Stimulated activated CD4-positive, alpha-beta T cell treated with anti-CD3 and anti-CD28 coated beads, Interleukin-1b, Interleukin-23, amount 100 ng/mL, for 48 hours (primary cell): ENCODE data around the gene RIPK1.

ENCODE experiments used
- DNase-seq: peaks from one replicate; pipeline ENCODE4 v3.0.0-alpha.2; 2020

RIPK1 gene

DNA sequence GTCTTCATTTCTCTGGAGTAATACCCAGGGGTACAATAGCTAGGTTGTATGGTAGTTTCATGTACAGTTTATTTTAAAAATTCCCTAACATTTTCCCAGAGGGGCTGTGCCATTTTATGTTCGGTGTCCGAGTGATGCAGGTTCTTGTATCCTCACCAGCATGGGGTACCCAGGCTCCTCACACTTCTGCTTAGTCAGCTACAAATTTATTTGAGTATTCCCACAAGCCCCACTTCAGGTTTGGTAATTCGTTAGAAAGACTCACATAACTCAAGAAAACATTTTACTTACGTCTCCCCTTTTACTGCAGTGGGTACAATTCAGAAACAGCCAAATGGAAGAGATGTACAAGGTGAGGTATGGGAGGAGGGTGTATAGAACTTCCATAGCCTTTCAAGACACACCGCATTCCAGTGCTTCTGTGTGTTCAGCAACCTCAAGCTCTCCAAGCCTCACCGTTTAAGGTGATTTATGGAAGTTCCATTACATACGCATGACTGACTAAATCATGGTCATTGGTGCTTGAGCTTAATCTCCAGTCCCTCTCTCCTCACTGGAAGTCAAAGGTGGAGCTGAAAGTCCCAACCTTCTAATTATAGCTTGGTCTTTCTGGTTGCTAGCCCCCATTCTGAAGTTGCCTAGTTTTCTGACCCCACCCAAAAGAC lies 18.1 kb downstream of the RIPK1 start:
- no peak for DNase-seq

DNA sequence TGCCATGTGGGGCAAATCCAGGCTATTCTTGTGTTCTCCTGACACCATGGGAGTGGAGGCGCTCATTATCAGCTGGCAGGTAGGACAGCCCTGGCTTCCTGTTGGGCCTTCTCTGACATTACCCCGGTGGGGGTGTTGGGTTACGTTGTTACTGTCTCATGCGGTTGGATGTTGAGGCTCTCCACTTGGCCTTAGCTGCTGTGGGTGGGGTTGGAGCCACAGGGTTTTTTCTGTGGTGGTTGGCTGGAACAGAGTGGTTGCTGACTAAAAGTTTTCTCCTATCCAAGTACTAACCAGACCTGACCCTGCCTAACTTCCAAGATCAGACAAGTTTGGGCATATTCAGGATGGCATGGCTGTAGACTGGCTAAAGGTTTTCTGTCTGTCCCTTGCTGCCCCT lies 20.2 kb downstream of the RIPK1 start:
- no peak for DNase-seq

DNA sequence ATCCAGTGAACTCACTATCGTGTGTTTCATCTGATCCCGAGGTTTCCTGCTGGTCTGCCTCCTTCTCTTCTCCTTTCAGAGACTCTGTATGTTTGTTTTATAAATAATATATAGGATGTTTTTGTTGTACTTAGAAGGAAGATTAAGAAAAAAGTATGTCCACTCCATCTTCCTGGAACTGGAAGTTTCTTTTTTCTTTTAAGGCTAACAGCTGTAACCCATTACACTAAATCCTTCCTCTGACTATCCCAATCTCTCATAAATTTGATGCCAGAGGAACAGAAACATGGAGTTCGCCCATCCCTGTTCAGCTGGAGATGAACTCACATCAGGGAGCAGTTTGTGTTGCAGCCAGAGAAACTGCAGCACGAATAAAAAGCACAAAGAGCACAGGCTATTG lies 20.7 kb downstream of the RIPK1 start:
- DNase-seq = no peak

DNA sequence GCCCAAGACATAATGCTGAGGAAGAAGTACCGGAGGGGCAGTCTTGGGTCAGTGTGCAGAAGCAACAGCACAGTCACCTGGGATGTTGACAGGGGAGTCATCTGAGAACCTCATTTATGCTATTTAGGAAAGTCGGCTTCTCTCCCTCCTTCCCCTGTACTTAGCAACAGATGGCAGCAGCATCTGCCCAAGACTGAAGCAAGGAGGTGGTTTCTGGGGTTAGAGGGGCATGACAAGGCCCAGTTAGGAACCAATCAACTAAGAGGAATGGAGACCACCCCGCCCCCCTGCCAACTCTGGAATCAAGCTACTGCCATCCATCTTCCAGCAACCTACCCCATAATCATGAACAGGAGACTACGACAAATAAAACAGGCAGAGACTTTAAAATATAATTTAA lies 21.7 kb downstream of the RIPK1 start:
- no peak for DNase-seq

DNA sequence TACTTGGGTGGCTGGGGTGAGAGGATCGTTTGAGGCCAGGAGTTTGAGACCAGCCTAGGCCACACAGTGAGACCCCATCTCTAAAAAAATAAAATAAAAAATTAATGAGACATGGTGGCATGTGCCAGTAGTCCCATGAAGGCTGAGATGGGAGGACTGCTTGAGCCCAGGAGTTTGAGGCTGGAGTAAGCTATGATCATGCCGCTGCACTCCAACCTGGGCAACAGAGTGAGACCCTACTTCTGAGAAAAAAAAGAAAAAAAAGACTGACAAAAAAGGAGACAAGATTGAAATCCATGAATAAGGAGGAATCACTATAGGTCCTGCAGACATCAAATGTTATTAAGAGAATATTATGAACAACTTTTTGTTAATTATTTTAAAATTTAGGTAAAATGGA lies 26.5 kb downstream of the RIPK1 start:
- no peak for DNase-seq

DNA sequence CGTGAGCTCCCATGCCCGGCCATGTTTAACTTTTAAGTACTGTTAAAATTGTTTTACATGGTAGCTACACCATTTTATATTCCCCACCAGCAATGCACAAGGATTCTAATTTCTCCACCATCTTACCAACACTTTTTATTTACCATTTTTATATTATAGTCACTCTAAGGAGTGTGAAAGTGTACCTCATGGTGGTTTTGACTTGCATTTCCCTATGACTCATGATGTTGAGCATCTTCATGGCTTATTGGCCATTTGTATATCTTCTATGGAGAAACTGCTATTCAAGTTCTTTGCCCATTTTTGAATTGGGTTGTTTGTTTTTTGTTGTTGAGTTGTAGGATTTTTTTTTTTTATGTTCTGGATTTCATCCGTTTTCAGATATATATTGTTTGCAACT lies 34.6 kb downstream of the RIPK1 start:
- DNase-seq = no peak

DNA sequence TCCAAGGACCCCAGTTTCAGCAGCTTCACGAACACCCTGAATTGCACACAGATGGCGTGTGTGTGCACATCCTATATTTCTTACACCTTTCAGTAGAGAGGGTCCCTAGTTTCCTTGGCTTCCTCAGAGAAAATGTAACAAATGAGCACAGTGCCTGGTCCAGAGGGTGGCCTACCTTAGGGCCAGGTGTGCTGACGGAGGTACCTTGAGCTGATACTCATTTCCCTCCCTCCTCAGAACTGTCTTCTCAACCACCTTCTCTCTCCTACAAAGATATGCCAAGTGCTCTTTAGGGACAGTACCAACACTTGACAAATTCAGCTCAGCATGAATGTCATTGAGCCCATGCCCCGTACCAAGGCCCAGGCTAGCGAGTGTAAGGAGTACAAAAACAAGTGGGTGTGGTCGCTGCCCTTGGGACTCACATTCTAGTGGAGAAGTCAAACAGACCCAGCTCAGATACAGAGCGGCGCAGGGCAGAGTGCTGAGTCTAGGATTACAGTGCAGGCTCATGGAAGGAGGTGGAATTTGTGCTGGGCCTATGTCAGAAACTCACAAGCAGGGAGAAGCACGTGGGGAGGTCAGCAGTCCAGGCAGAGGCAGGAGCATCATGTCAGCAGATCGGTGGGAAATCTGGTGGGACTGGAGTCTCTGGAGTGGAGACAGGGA lies 40.6 kb downstream of the RIPK1 start:
- no peak for DNase-seq

DNA sequence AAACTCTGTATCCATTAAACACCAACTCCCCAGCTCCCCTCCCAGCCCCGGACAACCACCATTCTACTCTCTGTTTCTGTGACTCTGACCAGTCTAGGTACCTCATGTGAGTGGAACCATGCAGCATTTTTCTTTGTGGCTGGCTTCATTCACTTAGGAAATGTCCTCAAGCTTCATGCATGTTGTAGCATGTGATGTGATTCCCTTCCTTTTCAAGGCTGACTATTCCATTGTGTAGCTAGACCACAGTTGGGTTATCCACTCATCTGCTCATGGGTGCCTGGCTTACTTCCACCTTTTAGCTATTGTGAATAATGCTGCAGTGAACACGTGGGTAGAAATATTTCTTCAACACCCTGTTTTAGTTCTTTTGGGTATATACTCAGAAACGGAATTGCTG lies 41.5 kb downstream of the RIPK1 start:
- no peak for DNase-seq

DNA sequence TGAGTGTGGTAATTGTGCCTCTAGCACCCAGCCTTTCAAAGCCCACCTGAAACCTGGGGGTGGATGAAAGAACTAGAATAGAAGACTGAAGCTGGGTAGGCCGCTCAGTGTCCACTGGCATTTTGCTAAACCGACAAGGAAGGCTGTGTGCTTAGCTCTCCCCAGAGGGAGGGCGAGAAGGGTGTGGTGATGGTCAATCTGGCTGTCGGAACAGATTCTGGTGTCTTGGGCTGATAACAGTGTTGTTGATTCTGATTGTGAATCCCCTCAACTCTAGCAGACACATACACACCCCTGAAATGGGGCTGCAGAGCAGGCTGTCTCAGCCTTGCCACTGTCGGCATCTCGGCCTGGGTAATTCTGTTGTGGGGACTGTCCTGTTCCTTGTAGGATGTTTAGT lies 46.1 kb downstream of the RIPK1 start:
- DNase-seq = no peak

DNA sequence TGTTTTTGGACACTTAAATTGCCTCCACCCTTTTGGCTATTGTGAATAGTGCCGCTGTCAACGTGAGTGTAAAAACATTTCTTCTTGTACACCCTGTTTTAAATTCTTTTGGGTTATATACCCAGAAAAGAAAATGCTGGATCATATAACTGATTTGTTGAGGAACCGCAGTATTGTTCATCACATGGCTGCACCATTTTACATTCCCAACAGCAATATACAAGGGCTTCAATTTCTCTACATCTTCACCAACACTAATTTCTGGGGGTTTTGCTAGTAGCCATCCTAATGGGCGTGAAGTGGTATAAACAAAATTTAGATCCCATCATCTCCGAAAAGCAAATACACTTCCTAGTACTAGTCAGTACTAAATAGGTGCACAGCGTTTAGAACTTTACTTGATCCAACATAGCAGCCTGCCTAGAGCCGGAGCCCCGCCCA lies 49.6 kb downstream of the RIPK1 start:
- no peak for DNase-seq

DNA sequence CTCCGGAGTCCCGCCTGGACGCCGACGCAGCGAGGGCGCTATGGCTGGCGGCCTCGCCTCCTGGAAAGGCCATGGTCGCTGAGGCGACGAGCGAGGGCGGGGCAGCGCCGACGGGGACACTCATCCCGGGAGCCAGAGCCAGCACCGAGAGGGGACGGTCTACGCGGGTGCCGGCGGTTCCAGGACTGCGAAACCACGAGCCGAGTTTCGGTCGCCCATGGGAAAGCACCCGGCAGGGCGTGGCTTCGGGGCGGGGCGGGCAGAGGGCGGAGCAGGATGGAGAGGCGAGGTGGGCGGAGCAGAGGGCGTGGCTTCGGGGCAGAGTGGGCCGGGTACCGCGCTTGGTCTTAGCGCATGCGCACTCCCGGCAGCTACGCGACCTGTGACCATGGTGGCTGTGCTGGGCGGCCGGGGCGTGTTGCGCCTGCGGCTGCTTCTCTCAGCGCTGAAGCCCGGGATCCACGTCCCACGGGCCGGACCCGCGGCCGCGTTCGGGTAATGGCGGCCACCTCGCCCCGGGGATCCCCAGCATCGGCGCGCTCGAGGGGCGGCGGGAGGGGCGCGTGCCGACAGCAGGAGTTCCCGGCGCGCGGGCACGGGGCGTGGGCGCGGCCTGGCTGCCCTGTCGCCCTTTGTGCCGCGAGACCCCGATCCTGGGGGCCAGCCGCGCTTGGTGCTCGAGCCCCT lies 50.2 kb downstream of the RIPK1 start, which contains the start of gene BPHL:
TSS of gene BPHL (plus strand) at position 359 of the 687 bp plus-strand sequence. CDS start at position 389, 30 bp downstream.
- DNase-seq = peak; percentile 98

DNA sequence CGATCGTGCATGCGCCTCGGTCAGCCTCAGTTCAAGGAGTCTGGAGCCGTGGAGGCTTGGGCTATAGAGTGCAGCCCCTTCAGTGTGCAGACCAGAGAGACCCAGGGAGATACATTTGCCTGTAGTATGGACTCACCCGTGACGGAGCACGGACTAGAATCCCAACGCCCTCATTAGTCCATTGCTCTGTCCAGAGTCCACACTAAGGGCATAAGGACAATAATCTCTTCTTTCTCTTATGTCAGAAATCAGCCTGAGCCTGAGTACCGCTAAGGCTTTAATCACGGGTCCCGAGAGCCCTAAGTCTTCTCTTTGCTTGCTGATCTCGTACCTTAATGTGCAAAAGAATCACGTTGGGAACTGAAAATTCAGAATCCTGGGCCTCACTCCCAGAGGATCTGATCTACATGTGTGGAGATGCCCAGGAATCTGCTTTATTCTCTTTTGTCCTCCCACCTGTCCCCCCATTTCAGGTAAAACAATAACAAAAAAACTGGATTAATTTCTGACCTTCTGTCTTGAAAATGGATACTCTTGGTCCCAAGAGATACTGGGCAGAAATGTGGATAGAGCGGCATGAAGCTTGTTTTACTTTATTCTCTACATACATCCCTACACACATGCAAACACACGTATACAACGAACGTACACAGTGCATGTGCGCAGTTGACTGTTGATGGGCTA lies 50.9 kb downstream of the RIPK1 start:
- no peak for DNase-seq

DNA sequence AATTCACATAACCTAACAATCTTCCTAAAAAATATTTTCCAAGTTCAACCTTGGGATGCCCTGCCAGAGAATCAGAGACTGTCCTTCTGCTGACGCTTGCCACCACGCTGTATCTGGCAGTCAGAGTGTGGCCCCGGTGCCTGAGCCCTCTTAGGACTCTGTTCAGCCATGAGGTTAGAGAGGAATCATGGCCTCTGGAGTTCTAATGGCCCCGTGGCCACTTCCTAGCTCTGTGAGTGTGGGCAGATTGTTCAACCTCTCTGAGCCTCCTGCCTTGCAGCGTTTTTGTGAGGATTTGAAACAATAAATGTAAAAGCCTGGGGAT lies 52.4 kb downstream of the RIPK1 start:
- DNase-seq = no peak

DNA sequence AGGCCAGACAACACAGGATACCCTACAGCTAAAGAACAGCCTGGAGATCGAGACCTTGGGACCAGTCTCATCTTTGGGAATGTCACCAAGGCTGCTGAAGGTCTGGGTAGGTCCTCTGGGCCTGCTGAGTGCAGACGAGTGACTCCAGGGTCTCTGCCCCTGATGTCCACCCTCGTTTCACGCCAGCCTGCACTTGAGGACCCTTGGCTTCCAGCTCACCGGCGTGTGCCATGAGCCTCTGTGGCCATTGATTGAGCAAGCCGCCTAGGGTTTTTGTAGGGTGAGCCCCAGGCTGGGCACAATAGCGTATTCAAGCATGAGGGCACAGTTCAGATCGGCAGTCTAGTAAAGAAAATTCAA lies 54.5 kb downstream of the RIPK1 start:
- no peak for DNase-seq

DNA sequence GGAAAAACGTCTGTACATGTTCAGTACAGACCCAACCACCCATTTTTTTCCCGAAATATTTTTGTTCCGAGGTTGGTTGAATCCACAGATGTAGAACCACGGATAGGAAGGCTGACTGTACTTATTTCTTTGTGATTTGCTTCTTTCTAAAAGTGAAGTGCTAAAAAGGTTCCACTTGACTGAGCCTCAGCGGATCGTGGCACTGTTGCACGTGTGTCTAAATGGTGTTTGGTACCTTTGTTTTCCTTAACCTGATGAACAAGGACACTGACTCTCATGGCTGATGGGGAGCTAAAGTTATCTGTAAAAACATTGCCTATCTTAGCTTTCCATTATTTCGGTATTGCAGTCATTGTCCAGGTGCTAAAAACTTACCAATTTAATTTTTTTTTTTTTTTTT lies 56.4 kb downstream of the RIPK1 start:
- DNase-seq = no peak

DNA sequence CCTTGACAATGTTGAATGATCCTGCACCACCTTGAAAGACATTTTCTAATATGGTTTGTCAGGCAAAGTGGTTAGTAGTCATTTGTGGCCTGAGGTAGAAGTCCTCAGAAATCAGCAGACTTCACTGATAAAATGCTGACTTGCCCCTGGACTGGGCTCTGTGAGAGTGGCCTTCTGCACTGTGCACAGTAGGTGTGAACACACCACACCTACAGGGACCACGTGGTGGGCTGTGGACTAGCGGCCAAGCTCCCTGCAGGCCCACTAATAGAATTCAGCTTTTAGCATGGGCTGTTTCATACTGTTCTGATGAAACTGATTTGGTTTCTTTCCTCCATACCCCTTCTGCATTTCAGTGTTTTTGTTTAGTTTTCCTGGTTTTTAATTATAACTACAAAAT lies 57.5 kb downstream of the RIPK1 start:
- no peak for DNase-seq

DNA sequence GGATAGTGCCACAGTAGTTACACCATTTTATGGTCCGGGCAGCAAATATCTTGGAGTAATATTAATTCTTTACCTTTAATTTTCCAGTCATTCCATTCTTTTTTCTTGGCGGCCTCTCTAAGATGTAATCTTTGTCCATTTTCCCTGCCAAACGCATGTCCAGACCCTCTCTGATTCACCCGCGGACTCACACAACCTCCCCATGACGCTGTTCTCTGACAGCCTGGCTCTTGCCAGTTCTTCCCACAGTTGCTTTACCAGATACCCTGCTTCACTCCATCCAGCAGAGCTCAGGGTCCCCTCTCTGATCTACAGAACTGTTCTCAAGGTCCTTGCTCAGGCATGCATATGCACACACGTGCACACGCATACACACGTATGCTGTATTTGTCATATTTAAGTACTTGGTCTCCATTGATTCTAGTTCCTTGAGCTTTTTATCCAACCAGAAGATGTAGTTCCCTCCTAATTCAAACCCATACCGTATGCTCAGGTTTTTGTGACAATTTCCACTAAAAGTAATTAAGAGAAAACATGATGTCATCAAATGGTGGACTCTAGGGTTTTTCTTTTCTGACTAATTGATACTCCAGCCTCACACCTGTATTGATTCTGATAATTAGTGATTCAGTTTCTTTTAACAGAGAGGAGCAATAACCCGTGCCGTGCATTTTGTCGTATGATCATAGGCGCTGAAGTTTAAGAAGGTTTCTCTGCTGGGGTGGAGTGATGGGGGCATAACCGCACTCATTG lies 60.2 kb downstream of the RIPK1 start:
- DNase-seq = no peak

DNA sequence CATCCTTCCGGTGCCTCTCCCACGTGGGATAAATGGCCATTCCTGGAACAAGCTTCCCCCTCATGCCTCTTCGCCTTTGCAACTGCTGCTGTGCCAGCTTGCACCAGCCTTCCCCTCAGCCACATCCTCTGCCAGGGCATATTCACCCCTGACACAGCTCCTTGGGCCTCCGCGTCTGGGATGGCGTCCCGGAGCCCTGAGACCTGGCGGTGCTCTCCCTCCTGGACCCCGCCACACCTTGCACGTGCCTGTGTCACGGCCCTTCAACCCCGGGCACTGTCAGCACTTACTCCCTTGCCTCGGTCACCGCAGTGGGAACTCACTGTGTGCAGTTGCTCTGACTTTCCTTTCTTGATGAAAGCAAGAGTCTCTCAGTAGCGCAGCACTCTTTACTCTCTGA lies 63.4 kb downstream of the RIPK1 start:
- DNase-seq = no peak

DNA sequence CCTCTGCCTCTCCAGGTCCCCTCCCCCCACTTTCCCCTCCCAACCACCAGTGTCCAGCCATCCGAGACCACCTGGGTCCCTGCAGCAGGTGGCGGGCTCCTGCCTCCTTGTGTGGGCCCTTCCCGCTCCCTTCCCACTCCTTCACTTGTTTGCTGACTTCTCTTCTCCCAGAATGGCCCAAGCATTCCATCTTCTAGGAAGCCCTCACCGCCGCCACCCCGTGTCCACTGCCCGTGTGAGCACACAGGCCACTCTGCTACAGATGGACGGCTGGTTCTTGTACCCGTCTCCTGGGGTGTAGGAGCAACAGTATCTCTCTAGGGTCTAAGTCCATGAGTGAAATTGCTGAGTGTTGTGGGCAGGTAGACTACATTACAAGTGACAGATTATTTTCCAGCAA lies 65.2 kb downstream of the RIPK1 start:
- no peak for DNase-seq

DNA sequence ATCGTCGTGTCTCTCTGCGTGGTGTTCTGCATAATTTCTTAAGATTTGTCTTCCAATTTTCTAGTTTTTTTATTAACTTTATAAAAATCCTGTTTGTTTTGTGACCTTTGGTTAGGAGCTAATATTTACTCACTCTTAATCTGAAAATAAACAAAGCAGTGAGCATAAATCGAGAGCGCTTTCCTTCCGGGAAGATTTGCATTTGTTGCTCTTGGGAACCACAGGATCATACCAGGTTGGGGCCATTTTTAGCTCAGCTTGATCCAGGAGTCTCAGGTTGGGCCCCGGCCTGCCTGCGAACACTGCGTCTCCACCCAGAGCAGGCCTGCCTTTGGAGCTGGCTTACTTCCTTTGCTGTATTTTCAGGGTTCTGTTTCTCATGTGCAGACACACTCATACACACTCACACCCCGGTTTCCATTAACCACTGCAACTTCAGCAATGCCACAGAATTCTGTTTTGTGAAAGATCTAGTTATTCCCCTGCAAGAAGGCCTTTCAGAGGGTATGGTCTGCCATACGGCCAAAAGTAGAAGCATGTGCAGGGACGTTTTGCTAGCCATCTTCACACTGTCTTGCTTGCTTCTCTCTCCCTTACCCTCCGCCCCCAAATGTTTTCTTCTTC lies 67.5 kb downstream of the RIPK1 start:
- no peak for DNase-seq

DNA sequence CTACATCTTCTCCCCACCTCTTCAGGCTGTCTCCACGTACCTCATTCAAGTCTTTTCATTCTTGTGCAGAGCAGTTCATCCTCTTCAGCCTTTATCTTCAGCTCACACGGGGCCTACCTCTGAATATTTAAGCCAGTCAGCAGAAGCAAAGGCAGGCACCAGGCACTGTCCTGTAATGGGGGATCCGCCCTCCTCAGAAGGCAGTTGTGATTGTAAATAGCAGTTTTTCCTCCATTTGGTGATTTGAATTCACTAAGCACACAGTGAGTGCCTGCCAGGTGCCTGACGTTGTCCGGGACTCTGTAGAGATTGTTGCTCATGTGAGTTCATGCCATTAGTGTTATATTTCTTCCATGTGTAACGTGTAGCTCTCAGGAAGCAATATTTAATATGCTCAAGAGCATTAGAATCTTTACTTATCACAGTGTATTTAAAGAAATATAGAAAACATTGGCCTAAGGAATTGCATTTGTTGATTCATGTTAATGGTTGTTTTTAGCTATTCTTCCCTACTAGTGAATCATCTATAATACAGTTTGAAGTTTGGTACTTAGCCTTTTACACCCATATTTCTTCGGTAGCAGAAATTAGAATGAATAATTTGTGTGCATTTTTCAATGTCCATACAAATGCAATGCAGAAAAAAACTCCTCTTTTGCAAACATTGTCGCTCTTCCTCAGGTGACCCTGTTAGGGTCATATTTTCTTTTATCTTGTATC lies 68.2 kb downstream of the RIPK1 start:
- no peak for DNase-seq
